ENCODE measurements around the gene PCDHGB6.
"Not testable (repeated sequence)": the region's sequence is repeated elsewhere in the genome, so short reads cannot be mapped to it uniquely, and the experiment has no call there.

DNA sequence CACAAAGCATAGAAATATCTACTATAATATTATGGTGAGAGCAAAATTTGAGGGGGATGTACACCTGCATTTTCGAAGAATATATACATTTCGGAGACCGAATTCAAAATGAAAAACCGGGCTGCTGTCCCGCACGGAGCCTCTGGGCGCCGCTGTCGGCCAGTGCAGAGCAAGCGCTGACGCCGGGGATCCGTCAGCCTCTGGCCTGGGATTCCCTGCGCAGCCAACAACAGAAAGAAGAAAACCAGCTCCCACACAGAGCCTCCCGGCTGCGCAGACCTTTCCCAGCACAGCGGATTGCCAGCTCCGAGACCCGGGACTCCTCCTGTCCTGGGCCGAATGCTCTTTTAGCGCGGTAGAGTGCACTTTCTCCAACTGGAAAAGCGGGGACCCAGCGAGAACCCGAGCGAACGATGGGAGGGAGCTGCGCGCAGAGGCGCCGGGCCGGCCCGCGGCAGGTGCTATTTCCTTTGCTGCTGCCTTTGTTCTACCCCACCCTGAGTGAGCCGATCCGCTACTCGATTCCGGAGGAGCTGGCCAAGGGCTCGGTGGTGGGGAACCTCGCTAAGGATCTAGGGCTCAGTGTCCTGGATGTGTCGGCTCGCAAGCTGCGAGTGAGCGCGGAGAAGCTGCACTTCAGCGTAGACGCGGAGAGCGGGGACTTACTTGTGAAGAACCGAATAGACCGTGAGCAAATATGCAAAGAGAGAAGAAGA lies at the start of gene PCDHGB6:
- not testable (repeated sequence) for TF ChIP-seq POLR2AphosphoS5 (IDR thresholded peaks at IDR 0.05; ENCODE audit: borderline replicate concordance, low read depth, low read length); EZH2 (IDR thresholded peaks at IDR 0.05); FOXP2 (optimal IDR thresholded peaks at IDR 0.05; ENCODE audit: control extremely low read depth, extremely low read length, insufficient read depth)
